MM.1S (cell line): ENCODE data around the gene SNAI3.

Experiments used
- DNase-seq: peaks from one replicate; pipeline ENCODE4 v3.0.0-alpha.2; 2015
- H2AFZ ChIP-seq: fragments of 300-600 bp; sonication (generic); 2 replicates; pipeline ENCODE4 v1.6.0; 2016; ENCODE audit warnings: antibody characterized with exemption, low read length
- H3F3A ChIP-seq: fragments of 300-600 bp; sonication (generic); 2 replicates; pipeline ENCODE4 v1.6.1; 2016; ENCODE audit warnings: mild to moderate bottlenecking, antibody characterized with exemption, low read length, moderate library complexity, mixed read lengths; ENCODE audit not compliant: insufficient read depth
- H3K27ac ChIP-seq: fragments of 300-600 bp; sonication (generic); 2 replicates; pipeline ENCODE4 v1.5.1; 2016; ENCODE audit warnings: mild to moderate bottlenecking, low read length
- H3K27me3 ChIP-seq: fragments of 300-600 bp; sonication (generic); replicated peaks from 2 replicates; pipeline ENCODE4 v1.6.0; 2016; ENCODE audit warnings: low read length; ENCODE audit not compliant: insufficient read depth
- H3K36me3 ChIP-seq: fragments of 300-600 bp; sonication (generic); replicated peaks from 2 replicates; pipeline ENCODE4 v1.6.1; 2016; ENCODE audit warnings: mild to moderate bottlenecking, low read length, mixed read lengths; ENCODE audit not compliant: insufficient read depth
- H3K4me1 ChIP-seq: fragments of 300-600 bp; sonication (generic); 2 replicates; pipeline ENCODE4 v1.6.1; 2016; ENCODE audit warnings: low read length, mixed read lengths
- H3K4me2 ChIP-seq: fragments of 300-600 bp; sonication (generic); 2 replicates; pipeline ENCODE4 v1.6.0; 2016; ENCODE audit warnings: low read depth, low read length
- H3K4me3 ChIP-seq: fragments of 300-600 bp; sonication (generic); 2 replicates; pipeline ENCODE4 v1.5.1; 2016; ENCODE audit warnings: low read length, mixed read lengths
- H3K79me2 ChIP-seq: fragments of 300-600 bp; sonication (generic); 2 replicates; pipeline ENCODE4 v1.6.1; 2016; ENCODE audit warnings: mixed run types, low read length, mixed read lengths
- H3K9ac ChIP-seq: fragments of 300-600 bp; sonication (generic); 2 replicates; pipeline ENCODE4 v1.6.1; 2016; ENCODE audit warnings: low read length, mixed read lengths
- H3K9me2 ChIP-seq: fragments of 300-600 bp; sonication (generic); replicated peaks from 2 replicates; pipeline ENCODE4 v1.6.1; 2016; ENCODE audit warnings: mild to moderate bottlenecking, low read length, mixed read lengths; ENCODE audit not compliant: insufficient read depth
- H3K9me3 ChIP-seq: fragments of 300-600 bp; sonication (generic); replicated peaks from 2 replicates; pipeline ENCODE4 v1.6.1; 2016; ENCODE audit warnings: mild to moderate bottlenecking, low read length, mixed read lengths; ENCODE audit not compliant: insufficient read depth
- H4K20me1 ChIP-seq: fragments of 300-600 bp; sonication (generic); 2 replicates; pipeline ENCODE4 v1.6.1; 2016; ENCODE audit warnings: mild to moderate bottlenecking, low read length, moderate library complexity, mixed read lengths; ENCODE audit not compliant: insufficient read depth
- CTCF ChIP-seq: fragments of 300-600 bp; sonication (generic); IDR thresholded peaks from 2 replicates; pipeline ENCODE4 v1.5.1; 2016; ENCODE audit warnings: antibody characterized with exemption, low read length, mixed read lengths
- EZH2 ChIP-seq: fragments of 300-600 bp; sonication (generic); optimal IDR thresholded peaks from 2 replicates; pipeline ENCODE3; 2017; ENCODE audit warnings: low read depth, mild to moderate bottlenecking, antibody characterized with exemption, low read length, mixed read lengths
- EZH2phosphoT487 ChIP-seq: fragments of 300-600 bp; sonication (generic); IDR thresholded peaks from 2 replicates; pipeline ENCODE4 v1.6.1; 2018; ENCODE audit warnings: antibody characterized with exemption, low read length

The SNAI3 gene

GRCh38 chr16:88636488-88637265 lies 49.6 kb downstream of the SNAI3 start:
- Histone ChIP-seq H4K20me1 (no peaks in the 10 kb centered on the region), H3K4me2 (no peak overlapping the region)
- TF ChIP-seq EZH2 (no peak), EZH2phosphoT487 (no peak), CTCF (no peak)

GRCh38 chr16:88635671-88636319 lies 50.5 kb downstream of the SNAI3 start:
- Histone ChIP-seq H3K4me2 (peak overlapping the region; percentile 78; the same call in 1 of the 2 replicates), H3K4me3 (no peak overlapping the region), H4K20me1 (no peaks in the 10 kb centered on the region)

More at GRCh38 chr16:88636488-88637265, 49.6 kb downstream of the SNAI3 start:
- no peak for DNase-seq
- Histone ChIP-seq H3K9me2 (no peaks in the 10 kb centered on the region), H3K4me3 (no peak overlapping the region), H3K4me1 (peaks cover 19% of the 10 kb centered on the region), H3K9ac (no peak overlapping the region), H3K36me3 (no peaks in the 10 kb centered on the region), H3K27me3 (no peaks in the 10 kb centered on the region), H2AFZ (no peak overlapping the region), H3F3A (peaks cover 8% of the 10 kb centered on the region; the same call in 1 of the 2 replicates), H3K27ac (no peak overlapping the region), H3K9me3 (no peaks in the 10 kb centered on the region), H3K79me2 (no peaks in the 10 kb centered on the region)

GRCh38 chr16:88634994-88635670 lies 51.2 kb downstream of the SNAI3 start:
- Histone ChIP-seq H3K4me3 (peak overlapping the region; percentile 64), H3K4me2 (peak overlapping the region; percentile 78), H3K27me3 (no peaks in the 10 kb centered on the region), H3K27ac (peak overlapping the region; percentile 86; the same call in 1 of the 2 replicates), H4K20me1 (no peaks in the 10 kb centered on the region), H3K9me3 (no peaks in the 10 kb centered on the region), H3K79me2 (no peaks in the 10 kb centered on the region), H3K9me2 (no peaks in the 10 kb centered on the region), H3K4me1 (peaks cover 19% of the 10 kb centered on the region), H2AFZ (0 out of 2 replicates have a peak overlapping the region, but pooled peaks have one; percentile 19), H3K36me3 (no peaks in the 10 kb centered on the region), H3K9ac (peak overlapping the region; percentile 69; the same call in 1 of the 2 replicates), H3F3A (peaks cover 8% of the 10 kb centered on the region; the same call in 1 of the 2 replicates)
- no peak for DNase-seq
- no peak for TF ChIP-seq EZH2
- peak; percentile 24 for TF ChIP-seq CTCF

More at GRCh38 chr16:88635671-88636319, 50.5 kb downstream of the SNAI3 start:
- TF ChIP-seq EZH2phosphoT487, result no peak
- Histone ChIP-seq H3K4me1 (peaks cover 19% of the 10 kb centered on the region), H3K27me3 (no peaks in the 10 kb centered on the region), H3K9ac (no peak overlapping the region), H3K9me3 (no peaks in the 10 kb centered on the region), H3K36me3 (no peaks in the 10 kb centered on the region), H3F3A (peaks cover 8% of the 10 kb centered on the region; the same call in 1 of the 2 replicates), H3K79me2 (no peaks in the 10 kb centered on the region), H3K9me2 (no peaks in the 10 kb centered on the region), H2AFZ (no peak overlapping the region), H3K27ac (no peak overlapping the region)
- no peak for DNase-seq
